ENCODE data around the gene PRR35.
A peak's percentile ranks its signal among the peaks of the same experiment; 100 is the strongest.

The PRR35 gene

GRCh38 chr16:528111-529011 is 31.8 kb upstream of the PRR35 start:
- no peak for ATAC-seq

GRCh38 chr16:529012-529575 is 31.1 kb upstream of the PRR35 start:
- no peak for ATAC-seq

GRCh38 chr16:530111-530817 is 29.9 kb upstream of the PRR35 start:
- no peak for ATAC-seq

GRCh38 chr16:531494-532125 is 28.6 kb upstream of the PRR35 start:
- no peak for ATAC-seq

GRCh38 chr16:533391-534123 is 26.6 kb upstream of the PRR35 start:
- no peak for ATAC-seq

GRCh38 chr16:534135-534534 is 26.1 kb upstream of the PRR35 start:
- no peak for ATAC-seq

GRCh38 chr16:534856-535445 is 25.2 kb upstream of the PRR35 start:
- no peak for ATAC-seq

- ATAC-seq, result no peak
These were observed 24.5 kb upstream of the PRR35 start for GRCh38 chr16:535446-536405.

GRCh38 chr16:536746-537145 is 23.4 kb upstream of the PRR35 start:
- no peak for ATAC-seq

- no peak for ATAC-seq
These were observed 22.5 kb upstream of the PRR35 start for GRCh38 chr16:537415-538335.

- ATAC-seq, result no peak
These were observed 20.2 kb upstream of the PRR35 start for GRCh38 chr16:539901-540530.

- no peak for ATAC-seq
These were observed 19.4 kb upstream of the PRR35 start for GRCh38 chr16:540645-541340.

- ATAC-seq, result no peak
These were observed 16.7 kb upstream of the PRR35 start for GRCh38 chr16:543301-544164.

- no peak for ATAC-seq
These were observed 15.7 kb upstream of the PRR35 start for GRCh38 chr16:544517-544916.

- peak; percentile 59 to 60 for ATAC-seq
These were observed 13.1 kb upstream of the PRR35 start for GRCh38 chr16:546909-547770.

GRCh38 chr16:548586-548985 is 11.6 kb upstream of the PRR35 start:
- ATAC-seq, result no peak
